IMR-90 (cell line): ENCODE data around the gene TTLL11. TPM values are rescaled to one million over a fixed set of nuclear protein-coding genes. Genes with fewer than 3 reads are reported as not detected.
A peak's percentile ranks its signal among the peaks of the same experiment; 100 is the strongest.

ENCODE experiments used
- ATAC-seq: fragments of 200-7000 bp; cut with Tn5 transposase; 2 replicates; pipeline ENCODE4 v1.9.1; 2020; ENCODE audit warnings: low read depth, mild to moderate bottlenecking, moderate library complexity
- BruUV-seq: library from RNA; stranded (reverse); fragments of 400-500 nt; replicated peaks from 2 replicates; lab custom pipeline; 2021; lab: Mats Ljungman, UMichigan
- CTCF ChIA-PET: fragments of 300-600 bp; formaldehyde crosslinking; extraction: SDS; loops from one replicate; lab custom pipeline; 2021; ENCODE audit warnings: antibody characterized with exemption; lab: Yijun Ruan, JAX
- POLR2A ChIA-PET: fragments of 300-600 bp; sonication (Branson Sonifier 250); formaldehyde crosslinking; loops from one replicate; lab custom pipeline; 2022; ENCODE audit warnings: antibody characterized with exemption; ENCODE audit not compliant: unreplicated experiment; lab: Charles Lee
- DNase-seq: peaks from one replicate; pipeline ENCODE4 v3.0.0; 2013
- H2AFZ ChIP-seq: replicated peaks from 2 replicates; pipeline ENCODE3; 2013; ENCODE audit warnings: low read length, mild to moderate bottlenecking; ENCODE audit not compliant: poor library complexity
- H2AK5ac ChIP-seq: 2 replicates; pipeline ENCODE4 v1.6.1; 2013; ENCODE audit warnings: low read depth, low read length, inconsistent platforms
- H2AK9ac ChIP-seq: replicated peaks from 2 replicates; pipeline ENCODE3; 2013; ENCODE audit warnings: mild to moderate bottlenecking, low read depth, low read length, moderate library complexity; ENCODE audit not compliant: poor library complexity
- H2BK120ac ChIP-seq: 2 replicates; pipeline ENCODE4 v1.6.1; 2013; ENCODE audit warnings: low read depth, low read length, inconsistent platforms
- H2BK15ac ChIP-seq: 3 replicates; pipeline ENCODE4 v1.6.1; 2013; ENCODE audit warnings: low read depth, low read length, inconsistent platforms
- H2BK20ac ChIP-seq: 2 replicates; pipeline ENCODE4 v1.6.1; 2013; ENCODE audit warnings: low read depth, mild to moderate bottlenecking, inconsistent platforms, low read length, moderate library complexity
- H2BK5ac ChIP-seq: 2 replicates; pipeline ENCODE4 v1.6.1; 2013; ENCODE audit warnings: mild to moderate bottlenecking, low read depth, low read length, inconsistent platforms; ENCODE audit not compliant: poor library complexity, severe bottlenecking
- H3K14ac ChIP-seq: replicated peaks from 2 replicates; pipeline ENCODE4 v1.6.1; 2013; ENCODE audit warnings: low read depth, low read length, inconsistent platforms
- H3K18ac ChIP-seq: 2 replicates; pipeline ENCODE4 v1.6.1; 2013; ENCODE audit warnings: low read depth, low read length, control low read depth
- H3K23ac ChIP-seq: 2 replicates; pipeline ENCODE4 v1.6.1; 2013; ENCODE audit warnings: low read depth, low read length, inconsistent platforms
- H3K27ac ChIP-seq: 2 replicates; pipeline ENCODE4 v1.5.1; 2013; ENCODE audit warnings: mild to moderate bottlenecking, control low read depth, low read length; ENCODE audit not compliant: insufficient read depth
- H3K27me3 ChIP-seq: 2 replicates; pipeline ENCODE4 v1.6.1; 2013; ENCODE audit warnings: low read length; ENCODE audit not compliant: control insufficient read depth, insufficient read depth
- H3K36me3 ChIP-seq: 2 replicates; pipeline ENCODE4 v1.6.1; 2013; ENCODE audit warnings: low read length, mixed read lengths; ENCODE audit not compliant: control insufficient read depth, insufficient read depth
- H3K4ac ChIP-seq: 2 replicates; pipeline ENCODE4 v1.6.1; 2013; ENCODE audit warnings: low read depth, low read length, inconsistent platforms
- H3K4me1 ChIP-seq: 2 replicates; pipeline ENCODE4 v1.6.1; 2013; ENCODE audit warnings: low read length, mixed read lengths; ENCODE audit not compliant: control insufficient read depth, insufficient read depth
- H3K4me2 ChIP-seq: 2 replicates; pipeline ENCODE4 v1.6.1; 2013; ENCODE audit warnings: low read depth, mild to moderate bottlenecking, control low read depth, low read length, moderate library complexity
- H3K4me3 ChIP-seq: 2 replicates; pipeline ENCODE4 v1.5.1; 2013; ENCODE audit warnings: low read depth, mild to moderate bottlenecking, control low read depth, low read length, moderate library complexity; ENCODE audit not compliant: insufficient read depth
- H3K56ac ChIP-seq: 2 replicates; pipeline ENCODE4 v1.6.1; 2013; ENCODE audit warnings: low read length, inconsistent platforms; ENCODE audit not compliant: insufficient read depth; ENCODE audit errors: extremely low read depth
- H3K79me1 ChIP-seq, 2 experiments: 2 replicates each; pipeline ENCODE4 v1.6.1; 2013; ENCODE audit warnings: low read length in 2 of 2, inconsistent platforms in 1 of 2, low read depth in 1 of 2
- H3K9ac ChIP-seq: 2 replicates; pipeline ENCODE4 v1.6.1; 2013; ENCODE audit warnings: low read depth, low read length, control low read depth
- H3K9me1 ChIP-seq: 2 replicates; pipeline ENCODE4 v1.6.1; 2013; ENCODE audit warnings: low read length, inconsistent platforms; ENCODE audit not compliant: insufficient read depth
- H3K9me3 ChIP-seq: 2 replicates; pipeline ENCODE4 v1.6.1; 2013; ENCODE audit warnings: low read length; ENCODE audit not compliant: control insufficient read depth, insufficient read depth
- H4K20me1 ChIP-seq: 2 replicates; pipeline ENCODE4 v1.6.1; 2013; ENCODE audit warnings: low read length, inconsistent platforms; ENCODE audit not compliant: insufficient read depth
- H4K5ac ChIP-seq: 2 replicates; pipeline ENCODE4 v1.6.1; 2013; ENCODE audit warnings: mild to moderate bottlenecking, low read depth, low read length, control low read depth
- H4K8ac ChIP-seq, 2 experiments: 2 replicates each; pipeline ENCODE4 v1.6.1; 2013; ENCODE audit warnings: low read depth in 2 of 2, low read length in 2 of 2, control low read depth in 1 of 2, inconsistent platforms in 1 of 2
- H4K91ac ChIP-seq: 2 replicates; pipeline ENCODE4 v1.6.1; 2013; ENCODE audit warnings: low read depth, low read length, inconsistent platforms; ENCODE audit not compliant: insufficient read depth
- CEBPB ChIP-seq: IDR thresholded peaks from 2 replicates; pipeline ENCODE4 v1.6.1; 2012; ENCODE audit warnings: low read depth, low read length, improper control_type of control experiment
- CHD1 ChIP-seq: IDR thresholded peaks from 2 replicates; pipeline ENCODE4 v1.6.1; 2012; ENCODE audit warnings: low read depth, low read length, improper control_type of control experiment
- ELK1 ChIP-seq: fragments of 150-350 bp; IDR thresholded peaks from 2 replicates; pipeline ENCODE4 v1.6.1; 2016; ENCODE audit warnings: low read depth, mild to moderate bottlenecking, low read length, moderate library complexity, borderline replicate concordance
- FOS ChIP-seq: fragments of 150-350 bp; IDR thresholded peaks from 2 replicates; pipeline ENCODE4 v1.6.1; 2016; ENCODE audit warnings: low read depth, low read length
- MAZ ChIP-seq: IDR thresholded peaks from 2 replicates; pipeline ENCODE4 v1.6.1; 2012; ENCODE audit warnings: low read depth, mild to moderate bottlenecking, low read length, improper control_type of control experiment, moderate library complexity, borderline replicate concordance
- NFE2L2 ChIP-seq: fragments of 150-350 bp; IDR thresholded peaks from 2 replicates; pipeline ENCODE4 v1.6.1; 2016; ENCODE audit warnings: low read depth, mild to moderate bottlenecking, low read length
- POLR2A ChIP-seq: IDR thresholded peaks from 2 replicates; pipeline ENCODE4 v1.6.1; 2012; ENCODE audit warnings: mild to moderate bottlenecking, low read depth, low read length
- RCOR1 ChIP-seq: IDR thresholded peaks from 2 replicates; pipeline ENCODE4 v1.6.1; 2012; ENCODE audit warnings: mild to moderate bottlenecking, low read length, improper control_type of control experiment; ENCODE audit not compliant: insufficient replicate concordance
- RFX5 ChIP-seq: IDR thresholded peaks from 2 replicates; pipeline ENCODE4 v1.8.0; 2012; ENCODE audit warnings: low read depth, mild to moderate bottlenecking, low read length, moderate library complexity
- WGBS, 2 experiments: methylation state at CpG; one replicate each; pipeline versions ENCODE4 v1.1.5 to v1.1.7; 2013; ENCODE audit warnings: missing lambda C conversion rate in 2 of 2; ENCODE audit not compliant: insufficient read length in 1 of 2; ENCODE audit errors: extremely low coverage in 2 of 2; 5-methylcytosine and 5-hydroxymethylcytosine counted together
- dilution Hi-C: fragments of 300-500 bp; cut with HindIII; formaldehyde crosslinking; loops from one replicate; pipeline ENCODE4 v1.14.3; 2018; ENCODE audit warnings: low sequenced_read_pairs; ENCODE audit not compliant: unreplicated experiment
- in situ Hi-C: fragments of 300-500 bp; cut with MboI; formaldehyde crosslinking; loops from 3 replicates; pipeline ENCODE4 v1.14.3; 2019; ENCODE audit warnings: low sequenced_read_pairs, inconsistent platforms, mixed read lengths
- intact Hi-C: fragments of 100-400 bp; cut with micrococcal nuclease; formaldehyde crosslinking; loops from 2 replicates; pipeline ENCODE4 v1.10.0; 2022
- polyA plus RNA-seq, 3 experiments: library from polyadenylated mRNA; depleted of rRNA; stranded (reverse); fragments of >200 nt; gene quantifications; 2 replicates each; pipeline ENCODE4 v1.2.3, GENCODE V29; 2012; ENCODE audit warnings: low replicate concordance in 1 of 3
- total RNA-seq: library from RNA; depleted of rRNA; stranded (reverse); fragments of >200 nt; gene quantifications from 2 replicates; pipeline ENCODE4 v1.2.3, GENCODE V29; 2012

Gene TTLL11
- total and polyA plus RNA-seq, 2 of the 4 experiments (the other 2 are of a cell fraction), result 2.0 to 4.6 TPM

- Histone ChIP-seq H4K20me1 (no peaks in the 10 kb centered on the region), H3K79me1 (0 out of 4 replicates have a peak, but pooled peaks cover 0 to 7% of the 10 kb centered on the region in 2 experiments), H3K4me2 (no peak overlapping the region), H2BK120ac (no peak overlapping the region), H4K5ac (no peak overlapping the region), H3K27ac (no peak overlapping the region), H3K27me3 (no peaks in the 10 kb centered on the region), H3K14ac (no peak overlapping the region), H4K91ac (no peak overlapping the region), H2AK9ac (peak overlapping the region; percentile 13), H3K4me3 (no peak overlapping the region), H3K9me1 (peaks cover 6% of the 10 kb centered on the region), H2BK5ac (no peak overlapping the region), H2AK5ac (no peak overlapping the region; the same call in 1 of the 2 replicates), H2AFZ (no peak overlapping the region), H3K4ac (no peak overlapping the region), H3K36me3 (peaks cover 2% of the 10 kb centered on the region; the same call in 1 of the 2 replicates), H3K9ac (no peak overlapping the region), H3K9me3 (no peaks in the 10 kb centered on the region), H4K8ac (no peak overlapping the region), H2BK15ac (no peak overlapping the region), H3K18ac (no peak overlapping the region), H2BK20ac (no peak overlapping the region), H3K23ac (no peak overlapping the region), H3K56ac (no peak overlapping the region), H3K4me1 (peaks cover 3% of the 10 kb centered on the region; the same call in 1 of the 2 replicates)
- intact Hi-C loops (no loop called here), dilution Hi-C loops (no loop called here), in situ Hi-C loops (no loop called here)
- BruUV-seq, result no TSS peak
- CTCF ChIA-PET, result no interaction called here
- DNase-seq (no peak), ATAC-seq (no peak)
- TF ChIP-seq RCOR1 (no peak), MAZ (no peak), CHD1 (no peak), POLR2A (no peak), FOS (no peak), RFX5 (no peak), ELK1 (no peak), CEBPB (no peak), NFE2L2 (no peak)
- POLR2A ChIA-PET, result interaction anchor here (0.6 kb wide), 1 partner anchor 12 kb away, joined by 3 read pairs; no protein-coding TSS in a partner anchor
- WGBS, 2 experiments, result 76% methylated on average over 7 of the region's 10 CpGs; no CpG with 5 or more reads in 1 of the 2 experiments
These were observed 62.0 kb downstream of the TTLL11 start for GRCh38 chr9:122031157-122031556.
